ENCODE results near the gene OST4. TPM values are rescaled to one million over a fixed set of nuclear protein-coding genes. Genes with fewer than 3 reads are reported as not detected.

The OST4 gene
- total RNA-seq, 1 experiment from 2014 or later: 325 TPM

DNA sequence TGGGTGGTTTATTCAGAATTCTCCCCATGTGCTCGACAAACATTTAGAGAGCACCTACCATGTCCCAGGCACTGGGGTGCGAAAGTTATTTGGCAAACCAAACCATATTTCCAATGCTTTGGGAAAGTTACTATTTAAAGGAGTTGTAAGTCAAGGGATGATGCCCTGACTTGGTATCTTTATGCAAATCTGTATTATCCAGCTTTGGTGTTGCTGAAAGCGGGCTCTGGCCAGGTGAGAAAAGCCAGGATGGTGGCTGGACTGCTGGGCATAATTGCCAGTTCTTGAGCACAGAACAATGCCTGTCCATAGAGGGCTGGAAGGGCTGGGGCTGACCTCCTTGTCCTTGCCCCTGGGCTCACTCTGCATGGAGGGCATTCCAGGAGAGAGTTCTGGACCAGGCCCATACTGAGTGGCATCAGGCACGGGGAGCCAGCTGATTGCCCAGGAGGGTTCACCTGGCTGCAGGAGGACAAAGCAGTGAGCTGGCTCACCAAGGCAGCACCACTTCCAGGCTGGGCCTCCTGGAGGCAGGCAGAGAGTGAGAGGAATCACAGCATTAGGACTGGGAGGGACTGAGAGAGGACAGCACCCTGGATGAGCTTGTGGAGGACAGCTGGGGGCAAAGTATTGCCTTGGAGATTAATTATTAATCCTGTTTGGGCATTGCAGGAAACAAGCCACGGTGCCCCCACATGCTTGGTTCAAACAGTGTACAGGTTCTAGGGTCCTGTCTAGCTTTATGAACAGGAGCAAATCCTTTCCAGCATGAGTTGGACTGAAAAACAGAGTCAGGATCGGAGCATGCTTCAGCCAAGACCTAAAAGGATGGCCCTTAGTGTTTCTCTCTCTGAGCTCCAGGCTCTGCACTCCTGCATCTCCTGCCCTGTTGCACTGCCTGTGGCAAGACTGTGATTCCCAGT is 22.2 kb upstream of the OST4 start:
- DNase-seq (ENCODE audit: low read depth): no peak

DNA sequence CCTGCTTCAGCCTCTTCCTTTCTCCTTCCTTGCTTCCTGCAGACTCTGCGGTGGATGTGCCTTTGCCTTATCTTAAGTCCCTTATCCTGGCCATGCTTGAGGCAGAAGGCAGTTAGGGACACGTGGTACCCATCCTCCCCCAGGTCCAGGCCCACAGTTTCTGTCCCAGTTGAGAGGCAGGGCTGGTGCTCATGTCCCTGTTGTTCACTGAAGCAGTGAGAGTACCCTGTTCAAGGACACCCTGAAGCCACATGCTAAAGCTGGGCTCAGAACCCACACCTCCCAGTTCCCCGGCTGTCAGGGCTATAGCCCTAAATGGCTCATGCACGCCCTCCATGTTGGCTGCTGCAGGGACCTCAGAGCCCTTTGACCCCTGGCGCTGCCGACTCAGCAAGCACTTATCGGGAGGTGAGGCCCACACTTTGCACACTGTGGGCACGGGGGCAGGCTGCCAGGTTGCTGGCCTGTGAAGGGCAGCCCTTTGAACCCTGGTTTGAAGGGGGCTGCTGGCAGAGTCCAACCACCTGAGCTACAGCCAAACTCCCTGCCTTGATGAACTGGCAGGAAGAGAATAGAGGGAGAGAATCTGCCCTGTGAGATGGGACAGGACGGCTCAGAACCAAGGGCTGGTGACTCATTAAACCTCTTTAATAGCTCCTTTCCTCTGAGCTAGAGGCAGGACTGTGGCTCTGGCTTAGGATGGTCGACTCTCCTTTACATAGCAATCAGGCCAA is 21.4 kb upstream of the OST4 start:
- no peak for DNase-seq (ENCODE audit: low read depth)

DNA sequence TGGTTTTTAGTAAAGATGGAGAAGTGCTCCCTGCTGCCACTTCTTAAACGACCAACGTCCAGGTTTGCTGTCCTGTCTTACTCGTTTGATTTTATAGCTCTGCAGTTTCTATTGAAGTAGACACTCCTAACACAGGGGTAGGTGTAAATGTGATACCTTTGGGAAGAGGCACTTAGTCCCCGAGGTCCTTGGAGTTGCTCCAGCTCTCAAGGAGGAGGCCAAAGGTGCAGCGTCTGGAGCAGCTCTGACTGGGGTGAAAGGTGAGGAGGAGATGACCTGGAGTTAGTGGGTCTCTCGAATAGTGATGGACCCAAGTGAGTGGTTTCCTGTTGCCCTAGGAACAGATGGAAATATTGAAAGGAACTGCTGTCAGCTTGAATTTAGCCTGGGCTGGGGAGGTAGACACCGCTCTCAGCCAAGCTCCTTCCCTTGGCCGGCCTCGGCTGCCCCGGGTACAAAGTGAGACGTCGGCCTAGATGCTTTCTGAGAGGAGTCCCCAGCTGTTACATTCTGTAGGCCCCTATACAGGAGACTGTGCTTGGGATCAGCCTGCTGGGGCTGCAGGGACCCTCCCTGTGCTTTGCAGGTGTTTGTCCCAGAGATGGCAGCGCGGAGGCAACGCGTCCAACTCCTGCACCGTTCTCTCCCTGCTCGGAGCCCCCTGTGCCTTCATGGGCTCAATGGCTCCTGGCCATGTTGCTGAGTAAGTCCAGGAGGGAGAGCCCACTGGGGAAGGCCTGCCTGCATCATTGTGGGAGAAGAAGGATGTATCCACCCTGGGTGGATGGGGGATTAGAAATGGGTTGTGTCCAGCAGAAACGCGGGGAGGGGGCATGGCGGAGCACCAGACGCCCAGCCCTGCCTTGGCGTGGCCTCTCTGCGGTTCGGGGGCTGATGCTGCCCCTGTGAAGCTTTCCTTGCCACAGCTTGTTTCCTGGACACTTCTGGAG is 20.6 kb upstream of the OST4 start:
- no peak for DNase-seq (ENCODE audit: low read depth)

DNA sequence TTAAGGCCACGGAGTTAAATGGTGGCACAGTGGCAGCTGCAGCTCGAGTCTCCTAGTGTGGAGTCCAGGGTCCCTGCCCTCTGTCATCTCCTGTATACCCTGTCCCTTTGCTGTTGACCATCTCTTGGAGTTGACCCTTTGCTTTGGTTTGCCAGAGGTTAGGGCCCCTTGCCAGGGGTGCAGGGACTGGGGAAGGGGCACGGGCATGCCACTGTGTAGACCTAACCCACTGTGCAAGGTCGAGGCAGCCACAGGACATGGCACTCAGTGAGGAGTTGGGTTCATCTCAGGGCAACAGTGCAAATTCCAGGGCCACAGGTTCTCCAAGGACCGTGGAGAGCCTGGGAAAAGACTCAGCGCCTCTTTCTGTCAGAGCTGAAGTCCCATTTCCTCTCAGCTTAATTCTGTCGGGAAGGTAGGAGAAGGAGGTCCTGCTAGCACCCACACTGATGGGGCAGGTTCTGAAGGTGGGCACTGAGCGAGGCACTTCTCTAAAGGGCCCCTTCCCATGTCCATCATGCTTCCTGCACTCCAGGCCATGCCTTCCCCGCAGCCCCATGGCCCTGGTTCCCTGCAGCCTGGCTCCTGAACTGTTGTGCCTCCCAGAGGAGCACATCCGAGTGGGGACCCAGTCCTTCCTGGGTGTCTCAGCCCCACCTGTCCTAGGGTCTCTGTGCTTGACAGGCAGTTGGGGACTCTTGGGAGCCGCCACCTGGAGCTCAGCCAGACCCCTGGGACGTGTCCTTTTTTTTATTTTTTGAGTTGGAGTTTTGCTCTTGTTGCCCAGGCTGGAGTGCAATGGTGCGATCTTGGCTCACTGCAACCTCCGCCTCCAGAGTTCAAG is 17.9 kb upstream of the OST4 start:
- no peak for DNase-seq (ENCODE audit: low read depth)

DNA sequence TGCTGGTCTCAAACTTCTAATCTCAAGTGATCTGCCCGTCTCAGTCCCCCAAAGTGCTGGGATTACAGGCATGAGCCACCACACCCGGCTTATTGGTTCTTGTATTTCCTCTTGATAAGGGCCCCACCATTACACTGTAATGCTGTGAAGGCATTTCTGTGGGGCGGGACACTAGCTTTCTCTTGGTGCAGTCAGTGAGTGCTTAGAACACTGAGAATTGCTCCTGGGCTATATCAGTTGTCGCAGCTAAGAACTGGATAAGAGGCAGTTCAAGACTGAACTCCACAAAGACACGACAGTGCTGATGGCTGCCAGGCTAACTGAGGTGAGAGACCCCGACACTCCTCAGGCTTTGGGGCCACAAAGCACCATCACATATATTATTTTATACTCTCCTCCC is 17.2 kb upstream of the OST4 start:
- no peak for DNase-seq (ENCODE audit: low read depth)

DNA sequence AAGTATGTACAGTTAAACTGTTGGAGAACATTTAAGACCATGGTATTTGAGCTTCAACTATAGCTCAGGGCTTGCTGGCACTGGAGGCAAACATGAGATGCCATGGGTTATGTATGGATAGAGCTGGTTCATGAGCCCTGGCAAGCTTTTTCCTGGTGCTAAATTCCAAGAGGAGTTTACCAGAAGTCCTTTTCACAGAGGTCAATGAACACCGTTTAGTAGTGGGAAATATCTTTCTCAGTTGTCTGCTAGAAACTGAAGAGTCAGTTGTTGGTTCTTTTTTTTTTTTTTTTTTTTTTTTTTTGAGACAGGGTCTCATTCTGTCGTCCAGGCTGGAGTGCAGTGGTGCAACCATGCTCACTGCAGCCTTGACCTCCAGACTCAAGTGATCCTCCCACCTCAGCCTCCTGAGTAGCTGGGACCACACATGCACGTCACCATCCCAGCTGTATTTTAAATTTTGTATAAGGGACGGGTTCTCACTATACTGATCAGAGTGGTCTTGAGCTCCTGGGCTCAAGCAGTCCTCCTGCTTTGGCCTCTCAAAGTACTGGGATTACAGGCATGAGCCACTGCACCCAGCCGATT is 16.5 kb upstream of the OST4 start:
- DNase-seq (ENCODE audit: low read depth): no peak

DNA sequence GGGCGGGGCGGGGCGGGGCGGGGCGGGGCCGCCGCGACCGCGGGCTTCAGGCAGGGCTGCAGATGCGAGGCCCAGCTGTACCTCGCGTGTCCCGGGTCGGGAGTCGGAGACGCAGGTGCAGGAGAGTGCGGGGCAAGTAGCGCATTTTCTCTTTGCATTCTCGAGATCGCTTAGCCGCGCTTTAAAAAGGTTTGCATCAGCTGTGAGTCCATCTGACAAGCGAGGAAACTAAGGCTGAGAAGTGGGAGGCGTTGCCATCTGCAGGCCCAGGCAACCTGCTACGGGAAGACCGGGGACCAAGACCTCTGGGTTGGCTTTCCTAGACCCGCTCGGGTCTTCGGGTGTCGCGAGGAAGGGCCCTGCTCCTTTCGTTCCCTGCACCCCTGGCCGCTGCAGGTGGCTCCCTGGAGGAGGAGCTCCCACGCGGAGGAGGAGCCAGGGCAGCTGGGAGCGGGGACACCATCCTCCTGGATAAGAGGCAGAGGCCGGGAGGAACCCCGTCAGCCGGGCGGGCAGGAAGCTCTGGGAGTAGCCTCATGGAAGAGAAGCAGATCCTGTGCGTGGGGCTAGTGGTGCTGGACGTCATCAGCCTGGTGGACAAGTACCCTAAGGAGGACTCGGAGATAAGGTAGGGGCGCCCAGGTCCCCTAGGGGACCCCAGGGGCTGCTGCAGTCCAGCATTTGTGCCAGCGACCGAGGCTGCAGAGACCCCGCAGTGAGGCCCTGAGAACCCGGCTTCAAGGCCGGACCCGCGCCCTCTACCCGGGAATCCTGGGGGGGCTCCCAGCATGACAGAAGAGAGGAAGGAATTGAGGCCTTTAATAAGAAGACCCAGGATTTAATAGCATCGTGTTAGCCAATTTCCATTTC is 15.5 kb upstream of the OST4 start, which contains the start of gene KHK:
TSS of gene KHK (plus strand) at position 49 of the 870 bp plus-strand sequence. CDS start at position 537, 488 bp downstream.
- no peak for DNase-seq (ENCODE audit: low read depth)

DNA sequence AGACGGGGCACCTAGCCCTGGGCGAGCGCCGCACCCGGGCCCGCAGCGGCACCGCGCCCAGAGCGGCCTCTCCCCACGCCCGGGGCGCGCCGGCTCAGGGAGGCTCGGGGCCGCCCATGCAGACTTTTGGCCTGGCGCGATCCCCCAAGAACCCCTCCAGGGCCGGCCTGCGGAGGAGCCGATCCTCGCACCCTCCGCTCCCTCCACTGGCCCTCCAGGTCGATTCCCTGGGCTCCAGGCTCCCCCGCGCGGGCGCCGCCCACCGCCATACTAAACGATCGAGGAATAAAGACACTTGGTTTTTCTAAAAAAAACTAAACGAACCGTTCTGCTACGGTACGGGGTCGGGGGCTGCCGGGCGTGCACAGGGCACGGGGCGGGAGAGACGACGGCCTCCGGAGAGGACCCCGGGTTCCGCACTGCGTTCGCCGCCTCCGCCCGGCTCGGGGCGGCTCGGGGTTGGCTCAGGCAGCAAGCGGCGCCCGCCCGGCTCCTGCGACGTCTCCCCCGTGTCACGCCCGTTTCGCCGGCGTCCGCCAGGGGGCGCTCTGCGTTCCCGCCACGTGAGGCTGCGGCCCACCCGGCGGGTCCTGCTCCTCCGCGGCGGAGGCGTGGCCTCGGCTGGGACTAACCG is 14.8 kb upstream of the OST4 start:
- DNase-seq (ENCODE audit: low read depth): peak; percentile 84

DNA sequence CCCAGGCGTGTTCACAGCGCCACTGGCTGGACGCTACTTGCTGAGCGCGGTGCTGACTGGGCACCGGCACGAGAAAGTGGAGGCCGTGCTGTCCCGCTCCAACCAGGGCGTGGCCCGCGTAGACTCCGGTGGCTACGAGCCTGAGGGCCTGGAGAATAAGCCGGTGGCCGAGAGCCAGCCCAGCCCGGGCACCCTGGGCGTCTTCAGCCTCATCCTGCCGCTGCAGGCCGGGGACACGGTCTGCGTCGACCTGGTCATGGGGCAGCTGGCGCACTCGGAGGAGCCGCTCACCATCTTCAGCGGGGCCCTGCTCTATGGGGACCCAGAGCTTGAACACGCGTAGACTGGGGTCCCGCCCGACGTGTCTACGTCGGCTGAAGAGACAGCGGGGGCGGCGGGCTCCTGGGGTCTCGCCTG is 14.2 kb upstream of the OST4 start:
- peak; percentile 64 for DNase-seq (ENCODE audit: low read depth)

DNA sequence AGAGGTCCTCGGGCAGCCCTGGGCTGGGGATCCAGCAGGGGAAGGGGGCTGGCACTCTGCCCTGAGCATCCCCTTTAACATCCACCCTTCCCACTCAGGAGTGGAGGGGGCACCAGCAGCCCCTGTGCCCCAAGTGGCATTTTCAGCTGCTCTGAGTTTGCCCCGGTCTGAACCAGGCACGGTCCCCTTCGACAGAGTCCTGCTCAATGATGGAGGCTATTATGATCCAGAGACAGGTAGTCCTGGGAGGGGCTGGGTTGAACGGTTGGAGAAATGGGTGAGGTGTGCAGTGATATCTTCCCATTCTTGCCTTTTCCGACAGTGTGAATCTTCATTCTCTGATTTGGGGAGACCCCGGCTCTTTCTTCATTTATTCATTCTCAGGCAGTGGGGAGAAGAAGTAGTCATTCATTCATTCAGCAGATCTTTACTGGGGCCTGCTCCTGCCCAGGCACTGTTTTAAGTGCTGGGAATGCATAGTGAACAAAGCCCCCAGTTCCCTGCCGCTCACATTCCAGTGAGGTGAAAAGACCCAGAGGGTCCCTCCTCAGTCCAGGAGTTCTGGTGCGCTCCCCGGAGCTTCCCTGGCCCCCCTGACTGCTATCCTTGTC is 13.7 kb upstream of the OST4 start:
- no peak for DNase-seq (ENCODE audit: low read depth)

DNA sequence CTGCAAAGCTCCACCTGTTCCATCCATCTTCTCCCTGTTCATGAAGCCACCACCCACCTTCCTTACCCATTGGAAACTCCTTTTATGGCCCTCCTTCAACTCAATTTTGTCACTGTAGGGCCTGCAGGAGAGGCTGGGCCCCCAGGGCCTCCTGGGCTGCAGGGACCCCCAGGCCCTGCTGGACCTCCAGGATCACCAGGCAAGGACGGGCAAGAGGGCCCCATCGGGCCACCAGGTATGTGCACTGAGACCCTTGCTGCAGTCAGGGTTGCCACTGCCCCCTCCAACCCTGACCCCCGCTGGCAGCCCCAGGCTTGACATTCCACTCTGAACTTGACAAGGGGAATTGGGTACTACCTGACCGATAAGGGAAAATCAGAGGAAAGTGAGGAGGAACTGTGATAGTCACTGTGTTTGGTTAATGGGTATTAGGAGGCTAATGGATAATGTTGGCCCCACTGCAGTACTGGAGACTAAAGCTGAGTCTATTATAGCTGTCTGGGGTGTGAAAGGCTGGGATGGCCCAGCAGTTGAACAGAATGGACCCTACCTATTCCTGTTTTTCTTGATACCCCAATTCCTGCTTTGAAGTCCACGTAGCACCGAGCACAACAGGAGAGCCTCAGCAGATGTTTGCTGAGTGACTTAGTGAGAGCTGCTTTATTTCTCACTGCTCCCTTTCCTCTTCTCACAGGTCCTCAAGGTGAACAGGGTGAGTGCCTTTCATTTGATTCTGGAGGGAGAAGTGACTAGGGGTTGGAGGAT is 13.0 kb upstream of the OST4 start:
- no peak for DNase-seq (ENCODE audit: low read depth)

DNA sequence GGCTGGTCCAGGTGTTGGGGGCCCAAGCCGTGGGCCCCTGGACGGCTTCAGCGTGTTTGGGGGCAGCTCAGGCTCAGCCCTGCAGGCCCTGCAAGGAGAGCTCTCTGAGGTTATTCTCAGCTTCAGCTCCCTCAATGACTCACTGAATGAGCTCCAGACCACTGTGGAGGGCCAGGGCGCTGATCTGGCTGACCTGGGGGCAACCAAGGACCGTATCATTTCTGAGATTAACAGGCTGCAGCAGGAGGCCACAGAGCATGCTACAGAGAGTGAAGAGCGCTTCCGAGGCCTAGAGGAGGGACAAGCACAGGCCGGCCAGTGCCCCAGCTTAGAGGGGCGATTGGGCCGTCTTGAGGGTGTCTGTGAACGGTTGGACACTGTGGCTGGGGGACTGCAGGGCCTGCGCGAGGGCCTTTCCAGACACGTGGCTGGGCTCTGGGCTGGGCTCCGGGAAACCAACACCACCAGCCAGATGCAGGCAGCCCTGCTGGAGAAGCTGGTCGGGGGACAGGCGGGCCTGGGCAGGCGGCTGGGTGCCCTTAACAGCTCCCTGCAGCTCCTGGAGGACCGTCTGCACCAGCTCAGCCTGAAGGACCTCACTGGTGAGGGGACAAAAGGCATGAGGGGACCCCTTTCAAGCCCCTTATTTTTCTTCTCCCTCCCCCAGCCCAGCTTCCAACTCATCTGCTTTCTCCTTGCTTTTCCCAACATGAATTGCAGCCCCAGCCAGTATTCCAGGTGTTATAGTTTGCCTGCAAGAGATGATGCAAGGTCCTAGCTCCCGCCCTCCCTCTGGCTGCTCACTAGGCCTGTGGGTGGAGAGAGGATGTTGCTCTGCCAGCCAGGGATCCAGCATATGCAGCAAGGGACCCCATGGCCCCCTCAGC is 12.2 kb upstream of the OST4 start:
- no peak for DNase-seq (ENCODE audit: low read depth)

DNA sequence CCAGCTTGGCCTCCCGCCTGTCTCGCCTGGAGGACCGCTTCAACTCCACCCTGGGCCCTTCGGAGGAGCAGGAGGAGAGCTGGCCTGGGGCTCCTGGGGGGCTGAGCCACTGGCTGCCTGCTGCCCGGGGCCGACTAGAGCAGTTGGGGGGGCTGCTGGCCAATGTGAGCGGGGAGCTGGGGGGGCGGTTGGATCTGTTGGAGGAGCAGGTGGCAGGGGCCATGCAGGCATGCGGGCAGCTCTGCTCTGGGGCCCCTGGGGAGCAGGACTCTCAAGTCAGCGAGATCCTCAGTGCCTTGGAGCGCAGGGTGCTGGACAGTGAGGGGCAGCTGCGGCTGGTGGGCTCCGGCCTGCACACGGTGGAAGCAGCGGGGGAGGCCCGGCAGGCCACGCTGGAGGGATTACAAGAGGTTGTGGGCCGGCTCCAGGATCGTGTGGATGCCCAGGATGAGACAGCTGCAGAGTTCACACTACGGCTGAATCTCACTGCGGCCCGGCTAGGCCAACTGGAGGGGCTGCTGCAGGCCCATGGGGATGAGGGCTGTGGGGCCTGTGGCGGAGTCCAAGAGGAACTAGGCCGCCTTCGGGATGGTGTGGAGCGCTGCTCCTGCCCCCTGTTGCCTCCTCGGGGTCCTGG is 11.4 kb upstream of the OST4 start:
- DNase-seq (ENCODE audit: low read depth): no peak

DNA sequence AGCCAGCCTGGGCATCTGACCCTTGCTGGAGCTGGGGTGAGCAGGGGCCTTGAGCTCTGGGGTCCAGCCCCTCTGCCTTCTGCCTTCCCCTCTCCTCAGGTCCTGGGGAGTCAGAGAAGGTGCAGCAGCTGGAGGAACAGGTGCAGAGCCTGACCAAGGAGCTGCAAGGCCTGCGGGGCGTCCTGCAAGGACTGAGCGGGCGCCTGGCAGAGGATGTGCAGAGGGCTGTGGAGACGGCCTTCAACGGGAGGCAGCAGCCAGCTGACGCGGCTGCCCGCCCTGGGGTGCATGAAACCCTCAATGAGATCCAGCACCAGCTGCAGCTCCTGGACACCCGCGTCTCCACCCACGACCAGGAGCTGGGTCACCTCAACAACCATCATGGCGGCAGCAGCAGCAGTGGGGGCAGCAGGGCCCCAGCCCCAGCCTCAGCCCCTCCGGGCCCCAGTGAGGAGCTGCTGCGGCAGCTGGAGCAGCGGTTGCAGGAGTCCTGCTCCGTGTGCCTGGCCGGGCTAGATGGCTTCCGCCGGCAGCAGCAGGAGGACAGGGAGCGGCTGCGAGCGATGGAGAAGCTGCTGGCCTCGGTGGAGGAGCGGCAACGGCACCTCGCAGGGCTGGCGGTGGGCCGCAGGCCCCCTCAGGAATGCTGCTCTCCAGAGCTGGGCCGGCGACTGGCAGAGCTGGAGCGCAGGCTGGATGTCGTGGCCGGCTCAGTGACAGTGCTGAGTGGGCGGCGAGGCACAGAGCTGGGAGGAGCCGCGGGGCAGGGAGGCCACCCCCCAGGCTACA is 10.7 kb upstream of the OST4 start:
- no peak for DNase-seq (ENCODE audit: low read depth)

DNA sequence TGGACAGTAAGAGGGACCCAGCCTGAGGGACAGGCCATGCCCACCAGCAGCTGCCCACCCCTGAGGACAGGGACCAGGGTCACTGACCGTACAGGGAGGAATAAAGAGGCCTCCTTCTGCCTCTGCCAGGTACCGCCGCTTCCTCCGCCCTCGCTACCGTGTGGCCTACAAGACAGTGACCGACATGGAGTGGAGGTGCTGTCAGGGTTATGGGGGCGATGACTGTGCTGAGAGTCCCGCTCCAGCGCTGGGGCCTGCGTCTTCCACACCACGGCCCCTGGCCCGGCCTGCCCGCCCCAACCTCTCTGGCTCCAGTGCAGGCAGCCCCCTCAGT is 9.1 kb upstream of the OST4 start:
- no peak for DNase-seq (ENCODE audit: low read depth)

DNA sequence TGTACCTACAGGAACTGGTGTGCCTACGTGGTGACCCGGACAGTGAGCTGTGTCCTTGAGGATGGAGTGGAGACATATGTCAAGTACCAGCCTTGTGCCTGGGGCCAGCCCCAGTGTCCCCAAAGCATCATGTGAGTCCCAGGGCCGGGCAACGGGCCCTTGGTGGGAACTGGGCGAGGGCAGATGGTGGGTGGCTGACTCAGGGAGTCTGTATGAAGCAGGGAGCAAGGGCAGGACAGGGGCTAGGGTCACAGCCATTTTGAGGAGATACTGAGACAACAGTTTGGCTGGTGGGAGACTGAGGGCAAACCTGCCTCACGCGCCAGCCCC is 8.7 kb upstream of the OST4 start:
- no peak for DNase-seq (ENCODE audit: low read depth)
